ENCODE measurements around the gene MIX23.
A peak's percentile ranks its signal among the peaks of the same experiment; 100 is the strongest.

The MIX23 gene

GRCh38 chr3:122410639-122411038 lies 27.6 kb upstream of the MIX23 start:
- Histone ChIP-seq H3K4me1 (ENCODE audit: control insufficient read depth in 1 of 2, insufficient read depth in 2 of 2, low read length in 2 of 2) (peaks cover 9 to 11% of the 10 kb centered on the region in 2 donors), H3K36me3 (ENCODE audit: control insufficient read depth in 1 of 2, insufficient read depth in 2 of 2, low read length in 2 of 2) (peaks cover 11 to 45% of the 10 kb centered on the region in 2 donors), H3K27ac (ENCODE audit: low read depth, low read length) (no peak overlapping the region), H3K4me3 (ENCODE audit: low read depth in 1 of 2, low read length in 2 of 2) (no peak overlapping the region), H3K9me3 (ENCODE audit: control insufficient read depth in 1 of 2, low read length in 2 of 2) (no peaks in the 10 kb centered on the region), H3K9ac (ENCODE audit: low read depth in 1 of 2, low read length in 2 of 2) (no peak overlapping the region), H3K27me3 (ENCODE audit: control insufficient read depth in 1 of 2, insufficient read depth in 2 of 2, low read length in 2 of 2) (no peaks in the 10 kb centered on the region)

GRCh38 chr3:122410111-122410510 lies 27.1 kb upstream of the MIX23 start:
- H3K4me3 ChIP-seq (ENCODE audit: low read depth in 1 of 2, low read length in 2 of 2): no peak overlapping the region
- no peaks in the 10 kb centered on the region for H3K9me3 ChIP-seq (ENCODE audit: control insufficient read depth in 1 of 2, low read length in 2 of 2)
- no peaks in the 10 kb centered on the region for H3K27me3 ChIP-seq (ENCODE audit: control insufficient read depth in 1 of 2, insufficient read depth in 2 of 2, low read length in 2 of 2)
- H3K36me3 ChIP-seq (ENCODE audit: control insufficient read depth in 1 of 2, insufficient read depth in 2 of 2, low read length in 2 of 2): peaks cover 11 to 48% of the 10 kb centered on the region in 2 donors
- peaks cover 6 to 9% of the 10 kb centered on the region in 2 donors for H3K4me1 ChIP-seq (ENCODE audit: control insufficient read depth in 1 of 2, insufficient read depth in 2 of 2, low read length in 2 of 2)
- no peak overlapping the region for H3K27ac ChIP-seq (ENCODE audit: low read depth, low read length)
- H3K9ac ChIP-seq (ENCODE audit: low read depth in 1 of 2, low read length in 2 of 2): no peak overlapping the region

GRCh38 chr3:122409446-122409845 lies 26.4 kb upstream of the MIX23 start:
- Histone ChIP-seq H3K27ac (ENCODE audit: low read depth, low read length) (no peak overlapping the region), H3K9ac (ENCODE audit: low read depth in 1 of 2, low read length in 2 of 2) (no peak overlapping the region), H3K4me3 (ENCODE audit: low read depth in 1 of 2, low read length in 2 of 2) (peak overlapping the region in 1 of 2 donors; percentile 5), H3K27me3 (ENCODE audit: control insufficient read depth in 1 of 2, insufficient read depth in 2 of 2, low read length in 2 of 2) (no peaks in the 10 kb centered on the region), H3K36me3 (ENCODE audit: control insufficient read depth in 1 of 2, insufficient read depth in 2 of 2, low read length in 2 of 2) (peaks cover 11 to 50% of the 10 kb centered on the region in 2 donors), H3K4me1 (ENCODE audit: control insufficient read depth in 1 of 2, insufficient read depth in 2 of 2, low read length in 2 of 2) (peaks cover 0 to 3% of the 10 kb centered on the region in 2 donors), H3K9me3 (ENCODE audit: control insufficient read depth in 1 of 2, low read length in 2 of 2) (no peaks in the 10 kb centered on the region)

GRCh38 chr3:122407946-122408345 lies 24.9 kb upstream of the MIX23 start:
- H3K9me3 ChIP-seq (ENCODE audit: control insufficient read depth in 1 of 2, low read length in 2 of 2): no peaks in the 10 kb centered on the region
- H3K27ac ChIP-seq (ENCODE audit: low read depth, low read length): no peak overlapping the region
- H3K4me3 ChIP-seq (ENCODE audit: low read depth in 1 of 2, low read length in 2 of 2): no peak overlapping the region
- H3K36me3 ChIP-seq (ENCODE audit: control insufficient read depth in 1 of 2, insufficient read depth in 2 of 2, low read length in 2 of 2): peaks cover 16 to 65% of the 10 kb centered on the region in 2 donors
- H3K27me3 ChIP-seq (ENCODE audit: control insufficient read depth in 1 of 2, insufficient read depth in 2 of 2, low read length in 2 of 2): no peaks in the 10 kb centered on the region
- H3K4me1 ChIP-seq (ENCODE audit: control insufficient read depth in 1 of 2, insufficient read depth in 2 of 2, low read length in 2 of 2): no peaks in the 10 kb centered on the region
- no peak overlapping the region for H3K9ac ChIP-seq (ENCODE audit: low read depth in 1 of 2, low read length in 2 of 2)

GRCh38 chr3:122406198-122406597 lies 23.2 kb upstream of the MIX23 start:
- H3K4me3 ChIP-seq (ENCODE audit: low read depth in 1 of 2, low read length in 2 of 2): no peak overlapping the region
- H3K27ac ChIP-seq (ENCODE audit: low read depth, low read length): no peak overlapping the region
- no peaks in the 10 kb centered on the region for H3K9me3 ChIP-seq (ENCODE audit: control insufficient read depth in 1 of 2, low read length in 2 of 2)
- no peak overlapping the region for H3K9ac ChIP-seq (ENCODE audit: low read depth in 1 of 2, low read length in 2 of 2)
- no peaks in the 10 kb centered on the region for H3K27me3 ChIP-seq (ENCODE audit: control insufficient read depth in 1 of 2, insufficient read depth in 2 of 2, low read length in 2 of 2)
- no peaks in the 10 kb centered on the region for H3K4me1 ChIP-seq (ENCODE audit: control insufficient read depth in 1 of 2, insufficient read depth in 2 of 2, low read length in 2 of 2)
- peaks cover 20 to 62% of the 10 kb centered on the region in 2 donors for H3K36me3 ChIP-seq (ENCODE audit: control insufficient read depth in 1 of 2, insufficient read depth in 2 of 2, low read length in 2 of 2)

- Histone ChIP-seq H3K27me3 (ENCODE audit: control insufficient read depth in 1 of 2, insufficient read depth in 2 of 2, low read length in 2 of 2) (no peaks in the 10 kb centered on the region), H3K4me3 (ENCODE audit: low read depth in 1 of 2, low read length in 2 of 2) (no peak overlapping the region), H3K36me3 (ENCODE audit: control insufficient read depth in 1 of 2, insufficient read depth in 2 of 2, low read length in 2 of 2) (peaks cover 15 to 53% of the 10 kb centered on the region in 2 donors), H3K9me3 (ENCODE audit: control insufficient read depth in 1 of 2, low read length in 2 of 2) (no peaks in the 10 kb centered on the region), H3K4me1 (ENCODE audit: control insufficient read depth in 1 of 2, insufficient read depth in 2 of 2, low read length in 2 of 2) (no peaks in the 10 kb centered on the region), H3K27ac (ENCODE audit: low read depth, low read length) (no peak overlapping the region), H3K9ac (ENCODE audit: low read depth in 1 of 2, low read length in 2 of 2) (no peak overlapping the region)
Measured at GRCh38 chr3:122405015-122405414, 22.0 kb upstream of the MIX23 start.

GRCh38 chr3:122403489-122403888 lies 20.5 kb upstream of the MIX23 start:
- Histone ChIP-seq H3K9ac (ENCODE audit: low read depth in 1 of 2, low read length in 2 of 2) (no peak overlapping the region), H3K4me3 (ENCODE audit: low read depth in 1 of 2, low read length in 2 of 2) (no peak overlapping the region), H3K36me3 (ENCODE audit: control insufficient read depth in 1 of 2, insufficient read depth in 2 of 2, low read length in 2 of 2) (peaks cover 15 to 40% of the 10 kb centered on the region in 2 donors), H3K27me3 (ENCODE audit: control insufficient read depth in 1 of 2, insufficient read depth in 2 of 2, low read length in 2 of 2) (no peaks in the 10 kb centered on the region), H3K27ac (ENCODE audit: low read depth, low read length) (no peak overlapping the region), H3K4me1 (ENCODE audit: control insufficient read depth in 1 of 2, insufficient read depth in 2 of 2, low read length in 2 of 2) (no peaks in the 10 kb centered on the region), H3K9me3 (ENCODE audit: control insufficient read depth in 1 of 2, low read length in 2 of 2) (no peaks in the 10 kb centered on the region)

GRCh38 chr3:122398920-122399319 lies 15.9 kb upstream of the MIX23 start:
- Histone ChIP-seq H3K27me3 (ENCODE audit: control insufficient read depth in 1 of 2, insufficient read depth in 2 of 2, low read length in 2 of 2) (no peaks in the 10 kb centered on the region), H3K4me3 (ENCODE audit: low read depth in 1 of 2, low read length in 2 of 2) (no peak overlapping the region), H3K36me3 (ENCODE audit: control insufficient read depth in 1 of 2, insufficient read depth in 2 of 2, low read length in 2 of 2) (peaks cover 9 to 14% of the 10 kb centered on the region in 2 donors), H3K27ac (ENCODE audit: low read depth, low read length) (no peak overlapping the region), H3K4me1 (ENCODE audit: control insufficient read depth in 1 of 2, insufficient read depth in 2 of 2, low read length in 2 of 2) (no peaks in the 10 kb centered on the region), H3K9ac (ENCODE audit: low read depth in 1 of 2, low read length in 2 of 2) (no peak overlapping the region), H3K9me3 (ENCODE audit: control insufficient read depth in 1 of 2, low read length in 2 of 2) (no peaks in the 10 kb centered on the region)

GRCh38 chr3:122397201-122397600 lies 14.2 kb upstream of the MIX23 start:
- Histone ChIP-seq H3K36me3 (ENCODE audit: control insufficient read depth in 1 of 2, insufficient read depth in 2 of 2, low read length in 2 of 2) (peaks cover 0 to 6% of the 10 kb centered on the region in 2 donors), H3K27me3 (ENCODE audit: control insufficient read depth in 1 of 2, insufficient read depth in 2 of 2, low read length in 2 of 2) (no peaks in the 10 kb centered on the region), H3K27ac (ENCODE audit: low read depth, low read length) (no peak overlapping the region), H3K4me3 (ENCODE audit: low read depth in 1 of 2, low read length in 2 of 2) (no peak overlapping the region), H3K9ac (ENCODE audit: low read depth in 1 of 2, low read length in 2 of 2) (no peak overlapping the region), H3K9me3 (ENCODE audit: control insufficient read depth in 1 of 2, low read length in 2 of 2) (no peaks in the 10 kb centered on the region), H3K4me1 (ENCODE audit: control insufficient read depth in 1 of 2, insufficient read depth in 2 of 2, low read length in 2 of 2) (no peaks in the 10 kb centered on the region)

GRCh38 chr3:122396511-122396910 lies 13.5 kb upstream of the MIX23 start:
- H3K27ac ChIP-seq (ENCODE audit: low read depth, low read length): no peak overlapping the region
- no peak overlapping the region for H3K4me3 ChIP-seq (ENCODE audit: low read depth in 1 of 2, low read length in 2 of 2)
- H3K9me3 ChIP-seq (ENCODE audit: control insufficient read depth in 1 of 2, low read length in 2 of 2): no peaks in the 10 kb centered on the region
- H3K27me3 ChIP-seq (ENCODE audit: control insufficient read depth in 1 of 2, insufficient read depth in 2 of 2, low read length in 2 of 2): no peaks in the 10 kb centered on the region
- H3K9ac ChIP-seq (ENCODE audit: low read depth in 1 of 2, low read length in 2 of 2): no peak overlapping the region
- peaks cover 0 to 6% of the 10 kb centered on the region in 2 donors for H3K4me1 ChIP-seq (ENCODE audit: control insufficient read depth in 1 of 2, insufficient read depth in 2 of 2, low read length in 2 of 2)
- peaks cover 0 to 6% of the 10 kb centered on the region in 2 donors for H3K36me3 ChIP-seq (ENCODE audit: control insufficient read depth in 1 of 2, insufficient read depth in 2 of 2, low read length in 2 of 2)

GRCh38 chr3:122395582-122395981 lies 12.6 kb upstream of the MIX23 start:
- H3K27me3 ChIP-seq (ENCODE audit: control insufficient read depth in 1 of 2, insufficient read depth in 2 of 2, low read length in 2 of 2): no peaks in the 10 kb centered on the region
- no peak overlapping the region for H3K9ac ChIP-seq (ENCODE audit: low read depth in 1 of 2, low read length in 2 of 2)
- H3K4me3 ChIP-seq (ENCODE audit: low read depth in 1 of 2, low read length in 2 of 2): no peak overlapping the region
- peaks cover 0 to 6% of the 10 kb centered on the region in 2 donors for H3K36me3 ChIP-seq (ENCODE audit: control insufficient read depth in 1 of 2, insufficient read depth in 2 of 2, low read length in 2 of 2)
- H3K9me3 ChIP-seq (ENCODE audit: control insufficient read depth in 1 of 2, low read length in 2 of 2): no peaks in the 10 kb centered on the region
- H3K27ac ChIP-seq (ENCODE audit: low read depth, low read length): no peak overlapping the region
- peaks cover 0 to 7% of the 10 kb centered on the region in 2 donors for H3K4me1 ChIP-seq (ENCODE audit: control insufficient read depth in 1 of 2, insufficient read depth in 2 of 2, low read length in 2 of 2)
